Smooth muscle cell of the brain vasculature (primary cell): ENCODE results near the gene PUSL1.

Experiments used
- DNase-seq: peaks from one replicate; pipeline ENCODE4 v3.0.0-alpha.2; 2012; ENCODE audit warnings: low read depth, low spot score

The PUSL1 gene

GRCh38 chr1:1324084-1324523 lies 15.7 kb downstream of the PUSL1 start:
- DNase-seq: no peak

- DNase-seq: peak; percentile 59
Observed at GRCh38 chr1:1324524-1325287, 16.3 kb downstream of the PUSL1 start, which contains the start of the genes CPTP and INTS11. Gene CPTP (plus strand): TSS chr1:1324802. CDS start chr1:1326911, 2,109 bp downstream. Gene INTS11 (minus strand): TSS chr1:1324660. CDS start chr1:1324608, 52 bp downstream.

- no peak for DNase-seq
Observed at GRCh38 chr1:1325288-1326074, 17.1 kb downstream of the PUSL1 start.

GRCh38 chr1:1326075-1326605 lies 17.7 kb downstream of the PUSL1 start:
- no peak for DNase-seq

- no peak for DNase-seq
Observed at GRCh38 chr1:1327291-1327690, 18.9 kb downstream of the PUSL1 start.

GRCh38 chr1:1328254-1328653 lies 19.9 kb downstream of the PUSL1 start:
- no peak for DNase-seq

- DNase-seq: no peak
Observed at GRCh38 chr1:1329304-1330210, 21.2 kb downstream of the PUSL1 start.

GRCh38 chr1:1330366-1331067 lies 22.1 kb downstream of the PUSL1 start:
- no peak for DNase-seq

- no peak for DNase-seq
Observed at GRCh38 chr1:1331068-1331965, 22.9 kb downstream of the PUSL1 start, which contains the start of gene TAS1R3. Gene TAS1R3 (plus strand): TSS chr1:1331280. CDS start chr1:1331346, 66 bp downstream.

- DNase-seq: no peak
Observed at GRCh38 chr1:1332031-1332755, 23.8 kb downstream of the PUSL1 start.

GRCh38 chr1:1332774-1333480 lies 24.5 kb downstream of the PUSL1 start:
- DNase-seq: no peak

- DNase-seq: no peak
Observed at GRCh38 chr1:1333551-1334241, 25.3 kb downstream of the PUSL1 start.

GRCh38 chr1:1334835-1335234 lies 26.4 kb downstream of the PUSL1 start:
- DNase-seq: no peak

GRCh38 chr1:1335283-1335682 lies 26.9 kb downstream of the PUSL1 start:
- no peak for DNase-seq

GRCh38 chr1:1335792-1336248 lies 27.4 kb downstream of the PUSL1 start:
- DNase-seq: no peak

GRCh38 chr1:1336446-1336845 lies 28.0 kb downstream of the PUSL1 start:
- DNase-seq: no peak
